Measurements from ENCODE around the gene CAP2.

Gene CAP2
- long read RNA-seq, partial matches to known transcripts, result 0 of 1 reads
- long read RNA-seq, other reads (novel, unspliced or antisense), result 0 of 1 reads

DNA sequence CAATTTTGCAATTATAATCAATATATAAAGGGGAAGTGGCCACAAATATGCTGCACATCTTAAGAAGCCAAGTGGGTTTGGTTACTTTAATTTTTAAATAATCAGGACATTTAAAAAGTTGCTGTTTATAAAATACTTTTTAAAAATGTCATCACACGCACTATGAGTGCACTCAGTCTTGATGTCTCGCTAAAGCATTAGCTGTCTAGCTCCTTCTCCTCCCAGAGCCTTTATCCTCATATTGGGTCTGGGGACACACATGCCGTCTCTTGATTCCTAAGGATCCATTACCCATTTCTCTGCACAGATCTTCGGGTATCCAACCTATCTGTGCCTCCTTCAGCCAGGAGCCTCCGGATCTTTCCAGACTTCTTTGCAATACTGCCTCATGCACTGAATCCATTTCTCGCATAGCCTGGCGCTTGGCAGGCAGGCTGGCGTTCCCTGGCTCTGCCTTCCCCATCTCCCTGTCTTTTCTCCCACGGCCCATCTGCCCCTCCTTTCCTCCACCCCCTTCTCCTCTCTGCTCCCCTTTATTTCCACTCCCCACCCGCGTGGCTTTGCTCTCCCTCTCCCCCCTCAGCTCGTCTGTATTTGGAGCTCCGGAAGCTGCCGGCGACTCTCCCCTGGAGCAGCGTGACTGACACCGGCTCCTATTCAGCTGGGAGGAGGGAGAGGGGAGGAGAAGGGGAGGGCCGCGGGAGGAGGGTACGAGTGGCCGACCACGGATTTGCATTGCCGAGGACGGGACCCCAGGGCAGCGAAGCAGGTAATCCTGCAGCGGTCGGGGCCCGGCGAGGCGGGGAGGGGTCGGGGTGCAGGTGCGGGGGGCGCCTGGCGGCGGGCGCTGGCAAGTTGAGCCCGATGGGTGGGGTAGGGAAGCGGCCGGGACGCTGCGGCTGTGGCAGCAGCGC, at the start of gene CAP2:
Gene CAP2 (plus strand): TSS at position 618 of the 914 bp plus-strand sequence. CDS start 27,961 bp downstream, outside the sequence.
- Histone ChIP-seq H3K4me3 (replicated peaks; ENCODE audit: insufficient read depth, low read length) (peak within 1 kb of the TSS; percentile 34), H3K27ac (replicated peaks) (no peak within 1 kb of the TSS), H3K27me3 (ENCODE audit: insufficient read depth, poor library complexity, severe bottlenecking) (peaks cover 38% of the 10 kb centered on the region)
- no peak for DNase-seq (ENCODE audit: low read depth in 1 of 2, low spot score in 1 of 2)
- TF ChIP-seq, protein P1, sequence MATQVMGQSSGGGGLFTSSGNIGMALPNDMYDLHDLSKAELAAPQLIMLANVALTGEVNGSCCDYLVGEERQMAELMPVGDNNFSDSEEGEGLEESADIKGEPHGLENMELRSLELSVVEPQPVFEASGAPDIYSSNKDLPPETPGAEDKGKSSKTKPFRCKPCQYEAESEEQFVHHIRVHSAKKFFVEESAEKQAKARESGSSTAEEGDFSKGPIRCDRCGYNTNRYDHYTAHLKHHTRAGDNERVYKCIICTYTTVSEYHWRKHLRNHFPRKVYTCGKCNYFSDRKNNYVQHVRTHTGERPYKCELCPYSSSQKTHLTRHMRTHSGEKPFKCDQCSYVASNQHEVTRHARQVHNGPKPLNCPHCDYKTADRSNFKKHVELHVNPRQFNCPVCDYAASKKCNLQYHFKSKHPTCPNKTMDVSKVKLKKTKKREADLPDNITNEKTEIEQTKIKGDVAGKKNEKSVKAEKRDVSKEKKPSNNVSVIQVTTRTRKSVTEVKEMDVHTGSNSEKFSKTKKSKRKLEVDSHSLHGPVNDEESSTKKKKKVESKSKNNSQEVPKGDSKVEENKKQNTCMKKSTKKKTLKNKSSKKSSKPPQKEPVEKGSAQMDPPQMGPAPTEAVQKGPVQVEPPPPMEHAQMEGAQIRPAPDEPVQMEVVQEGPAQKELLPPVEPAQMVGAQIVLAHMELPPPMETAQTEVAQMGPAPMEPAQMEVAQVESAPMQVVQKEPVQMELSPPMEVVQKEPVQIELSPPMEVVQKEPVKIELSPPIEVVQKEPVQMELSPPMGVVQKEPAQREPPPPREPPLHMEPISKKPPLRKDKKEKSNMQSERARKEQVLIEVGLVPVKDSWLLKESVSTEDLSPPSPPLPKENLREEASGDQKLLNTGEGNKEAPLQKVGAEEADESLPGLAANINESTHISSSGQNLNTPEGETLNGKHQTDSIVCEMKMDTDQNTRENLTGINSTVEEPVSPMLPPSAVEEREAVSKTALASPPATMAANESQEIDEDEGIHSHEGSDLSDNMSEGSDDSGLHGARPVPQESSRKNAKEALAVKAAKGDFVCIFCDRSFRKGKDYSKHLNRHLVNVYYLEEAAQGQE (IDR thresholded peaks at IDR 0.05; ENCODE audit: insufficient replicate concordance, low read depth), result no peak
- TF ChIP-seq SPI1 (IDR thresholded peaks at IDR 0.05; ENCODE audit: borderline replicate concordance, low read depth), result peak; percentile 20; the same call in 1 of the 2 replicates

- Histone ChIP-seq H3K27ac (replicated peaks) (no peak overlapping the region), H3K4me3 (replicated peaks; ENCODE audit: insufficient read depth, low read length) (no peak overlapping the region), H3K27me3 (ENCODE audit: insufficient read depth, poor library complexity, severe bottlenecking) (no peaks in the 10 kb centered on the region)
- DNase-seq (ENCODE audit: low read depth in 1 of 2, low spot score in 1 of 2), result no peak
- TF ChIP-seq GABPA (IDR thresholded peaks at IDR 0.05; ENCODE audit: low read depth) (no peak), SPI1 (IDR thresholded peaks at IDR 0.05; ENCODE audit: borderline replicate concordance, low read depth) (no peak), POLR2AphosphoS5 (IDR thresholded peaks at IDR 0.05; ENCODE audit: low read depth) (no peak)
- TF ChIP-seq, protein P1 (IDR thresholded peaks at IDR 0.05; ENCODE audit: insufficient replicate concordance, low read depth), result no peak
- TF ChIP-seq, protein P2, sequence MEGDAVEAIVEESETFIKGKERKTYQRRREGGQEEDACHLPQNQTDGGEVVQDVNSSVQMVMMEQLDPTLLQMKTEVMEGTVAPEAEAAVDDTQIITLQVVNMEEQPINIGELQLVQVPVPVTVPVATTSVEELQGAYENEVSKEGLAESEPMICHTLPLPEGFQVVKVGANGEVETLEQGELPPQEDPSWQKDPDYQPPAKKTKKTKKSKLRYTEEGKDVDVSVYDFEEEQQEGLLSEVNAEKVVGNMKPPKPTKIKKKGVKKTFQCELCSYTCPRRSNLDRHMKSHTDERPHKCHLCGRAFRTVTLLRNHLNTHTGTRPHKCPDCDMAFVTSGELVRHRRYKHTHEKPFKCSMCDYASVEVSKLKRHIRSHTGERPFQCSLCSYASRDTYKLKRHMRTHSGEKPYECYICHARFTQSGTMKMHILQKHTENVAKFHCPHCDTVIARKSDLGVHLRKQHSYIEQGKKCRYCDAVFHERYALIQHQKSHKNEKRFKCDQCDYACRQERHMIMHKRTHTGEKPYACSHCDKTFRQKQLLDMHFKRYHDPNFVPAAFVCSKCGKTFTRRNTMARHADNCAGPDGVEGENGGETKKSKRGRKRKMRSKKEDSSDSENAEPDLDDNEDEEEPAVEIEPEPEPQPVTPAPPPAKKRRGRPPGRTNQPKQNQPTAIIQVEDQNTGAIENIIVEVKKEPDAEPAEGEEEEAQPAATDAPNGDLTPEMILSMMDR (IDR thresholded peaks at IDR 0.05; ENCODE audit: insufficient read depth, low read length), result no peak
These were observed 46.4 kb upstream of the CAP2 start for GRCh38 chr6:17347012-17347411.

- DNase-seq (ENCODE audit: low read depth in 1 of 2, low spot score in 1 of 2), result no peak
- Histone ChIP-seq H3K27ac (replicated peaks) (no peak overlapping the region), H3K27me3 (ENCODE audit: insufficient read depth, poor library complexity, severe bottlenecking) (no peaks in the 10 kb centered on the region), H3K4me3 (replicated peaks; ENCODE audit: insufficient read depth, low read length) (no peak overlapping the region)
- TF ChIP-seq, protein P1 (IDR thresholded peaks at IDR 0.05; ENCODE audit: insufficient replicate concordance, low read depth), result no peak
- TF ChIP-seq POLR2AphosphoS5 (IDR thresholded peaks at IDR 0.05; ENCODE audit: low read depth), result no peak
- TF ChIP-seq GABPA (IDR thresholded peaks at IDR 0.05; ENCODE audit: low read depth), result no peak
- TF ChIP-seq SPI1 (IDR thresholded peaks at IDR 0.05; ENCODE audit: borderline replicate concordance, low read depth), result no peak
- TF ChIP-seq, protein P2 (IDR thresholded peaks at IDR 0.05; ENCODE audit: insufficient read depth, low read length), result no peak
These were observed 44.0 kb upstream of the CAP2 start for GRCh38 chr6:17349427-17349826.

Measured in HL-60 (cell line).